Endothelial cell (in vitro differentiated cells): Measurements from ENCODE around the gene HAP1. TPM values are rescaled to one million over a fixed set of nuclear protein-coding genes. Genes with fewer than 3 reads are reported as not detected.
A peak's percentile ranks its signal among the peaks of the same experiment; 100 is the strongest.
"Not testable (repeated sequence)": the region's sequence is repeated elsewhere in the genome, so short reads cannot be mapped to it uniquely, and the experiment has no call there.

Experiments used
- DNase-seq: peaks from one replicate; pipeline ENCODE4 v3.0.0; 2021; ENCODE audit warnings: low spot score
- H3K27ac Mint-ChIP-seq: one replicate; pipeline ENCODE4 v1.8.0; 2021; ENCODE audit warnings: mixed read lengths, inconsistent platforms; ENCODE audit not compliant: unreplicated experiment
- H3K27me3 Mint-ChIP-seq: one replicate; pipeline ENCODE4 v1.8.0; 2021; ENCODE audit warnings: mild to moderate bottlenecking, moderate library complexity, mixed read lengths, inconsistent platforms; ENCODE audit not compliant: unreplicated experiment
- H3K36me3 Mint-ChIP-seq: one replicate; pipeline ENCODE4 v1.8.0; 2021; ENCODE audit warnings: mild to moderate bottlenecking, low read depth, mixed read lengths, inconsistent platforms; ENCODE audit not compliant: unreplicated experiment
- H3K4me1 Mint-ChIP-seq: one replicate; pipeline ENCODE4 v1.8.0; 2021; ENCODE audit warnings: mild to moderate bottlenecking, mixed read lengths, inconsistent platforms; ENCODE audit not compliant: unreplicated experiment
- H3K4me3 Mint-ChIP-seq: one replicate; pipeline ENCODE4 v1.8.0; 2021; ENCODE audit warnings: mild to moderate bottlenecking, mixed read lengths, inconsistent platforms; ENCODE audit not compliant: unreplicated experiment
- H3K9me3 Mint-ChIP-seq: one replicate; pipeline ENCODE4 v1.8.0; 2021; ENCODE audit warnings: mixed read lengths, inconsistent platforms; ENCODE audit not compliant: unreplicated experiment
- CTCF ChIP-seq: fragments of 200-600 bp; sonication (generic); IDR thresholded peaks from one replicate; pipeline ENCODE4 v1.5.0; 2021; ENCODE audit warnings: antibody characterized with exemption; ENCODE audit not compliant: unreplicated experiment
- total RNA-seq: library from RNA; stranded (reverse); fragmentation: NEBNext Ultra II Directional; extraction: Animal tissue kit (Norgen Biotek cat#: 25700); gene quantifications from one replicate; pipeline ENCODE4 v1.2.1, GENCODE V29; 2021; ENCODE audit not compliant: unreplicated experiment

HAP1 gene
- total RNA-seq, 1 donor from 2014 or later: 18.1 TPM

GRCh38 chr17:41707803-41708669 is 26.4 kb downstream of the HAP1 start:
- Mint-ChIP-seq H3K27me3 (peaks cover 3% of the 10 kb centered on the region), H3K36me3 (peaks cover 4% of the 10 kb centered on the region), H3K9me3 (no peaks in the 10 kb centered on the region), H3K4me1 (peaks cover 9% of the 10 kb centered on the region), H3K27ac (no peak overlapping the region), H3K4me3 (no peak overlapping the region)
- DNase-seq: no peak
- no peak for TF ChIP-seq CTCF

GRCh38 chr17:41705271-41705991 is 29.0 kb downstream of the HAP1 start:
- H3K4me1 Mint-ChIP-seq: peaks cover 9% of the 10 kb centered on the region
- no peak for DNase-seq
- H3K4me3 Mint-ChIP-seq: peak overlapping the region; percentile 51
- peaks cover 4% of the 10 kb centered on the region for H3K36me3 Mint-ChIP-seq
- H3K27ac Mint-ChIP-seq: peak overlapping the region; percentile 42
- peaks cover 3% of the 10 kb centered on the region for H3K27me3 Mint-ChIP-seq
- no peak for TF ChIP-seq CTCF
- no peaks in the 10 kb centered on the region for H3K9me3 Mint-ChIP-seq

GRCh38 chr17:41702712-41703111 is 31.7 kb downstream of the HAP1 start:
- no peak for DNase-seq
- Mint-ChIP-seq H3K4me1 (peaks cover 9% of the 10 kb centered on the region), H3K36me3 (peaks cover 4% of the 10 kb centered on the region), H3K27me3 (no peaks in the 10 kb centered on the region), H3K4me3 (no peak overlapping the region), H3K27ac (no peak overlapping the region), H3K9me3 (no peaks in the 10 kb centered on the region)
- no peak for TF ChIP-seq CTCF

GRCh38 chr17:41700843-41701242 is 33.6 kb downstream of the HAP1 start:
- H3K27ac Mint-ChIP-seq, H3K36me3 Mint-ChIP-seq, H3K27me3 Mint-ChIP-seq, H3K4me3 Mint-ChIP-seq, DNase-seq, H3K9me3 Mint-ChIP-seq: not testable (repeated sequence)
- H3K4me1 Mint-ChIP-seq: peaks cover 13% of the 10 kb centered on the region

GRCh38 chr17:41697122-41697962 is 37.1 kb downstream of the HAP1 start:
- H3K4me1 Mint-ChIP-seq: peaks cover 4% of the 10 kb centered on the region
- H3K4me3 Mint-ChIP-seq: no peak overlapping the region
- DNase-seq: no peak
- peaks cover 12% of the 10 kb centered on the region for H3K36me3 Mint-ChIP-seq
- peaks cover 8% of the 10 kb centered on the region for H3K27me3 Mint-ChIP-seq
- TF ChIP-seq CTCF: no peak
- H3K27ac Mint-ChIP-seq: no peak overlapping the region
- H3K9me3 Mint-ChIP-seq: no peaks in the 10 kb centered on the region
